Right renal pelvis (tissue), 4 donors: ENCODE data around the gene SCD5. TPM values are rescaled to one million over a fixed set of nuclear protein-coding genes. Genes with fewer than 3 reads are reported as not detected.

Experiments
- DNase-seq, 4 donors: peaks; one replicate each; pipeline ENCODE4 v3.0.0-alpha.2; 2013; ENCODE audit warnings: low read depth in 4 of 4, low spot score in 3 of 4, missing footprints in 1 of 4
- polyA plus RNA-seq, 4 donors: library from polyadenylated mRNA; unstranded; fragments of 120-200 nt; gene quantifications; one replicate each; pipeline ENCODE4 v1.2.1, GENCODE V29; 2013; ENCODE audit not compliant: insufficient read length in 4 of 4

Gene SCD5
- polyA plus RNA-seq, 4 donors: 34.5 to 58.7 (median 45.7) TPM

DNA sequence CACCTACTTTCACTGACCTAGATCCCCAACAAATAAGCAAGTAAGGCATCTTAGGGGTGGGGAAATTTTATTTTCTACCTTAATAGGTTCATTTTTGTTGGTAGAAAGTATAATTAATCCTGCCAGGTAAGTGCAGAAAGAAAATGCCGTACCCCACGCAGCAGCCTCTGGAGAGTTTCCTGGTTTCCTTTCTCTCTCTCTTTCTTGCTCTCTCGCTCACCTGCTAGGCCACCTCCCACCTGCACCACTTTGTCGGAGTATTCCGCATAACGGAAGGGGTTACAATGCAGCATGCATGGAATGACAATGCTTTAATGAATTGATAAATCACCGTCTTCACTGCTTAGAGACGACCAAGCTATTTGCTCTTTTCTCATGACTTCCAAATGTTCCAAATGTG, 101.0 kb downstream of the SCD5 start:
- DNase-seq: no peak

DNA sequence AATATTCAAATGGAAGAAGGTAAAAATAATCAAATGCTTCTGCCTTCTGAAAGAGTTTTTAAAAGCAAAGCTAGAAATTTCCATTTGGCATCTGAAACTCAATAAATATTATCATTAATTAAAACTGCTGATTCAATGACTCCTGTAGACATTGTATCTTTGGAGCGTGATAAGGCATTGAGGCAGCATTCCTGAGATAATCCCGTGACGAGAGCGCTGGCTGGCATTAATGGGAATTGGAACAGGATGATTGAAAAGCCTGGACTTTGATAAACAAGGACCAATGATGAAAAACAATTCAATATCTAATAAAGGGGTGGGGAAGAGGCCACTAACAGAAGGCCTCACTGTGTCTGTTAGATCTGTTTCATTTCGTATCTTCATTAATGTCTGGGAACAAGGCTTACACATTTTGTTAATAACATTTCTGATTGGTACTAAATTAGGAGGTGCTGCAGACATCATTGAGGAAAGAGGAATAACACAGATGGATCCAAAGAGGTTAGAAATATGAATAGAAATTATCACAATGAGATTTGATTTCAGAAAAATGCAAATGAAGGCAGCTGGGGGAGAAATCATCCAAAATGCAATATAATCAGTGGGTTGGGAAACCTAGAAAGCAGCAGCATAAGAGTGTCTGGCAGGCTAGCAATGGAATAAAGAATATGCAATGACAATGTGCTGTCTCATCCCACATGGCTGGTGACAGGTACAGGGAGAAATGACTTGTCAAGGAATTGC, 102.3 kb downstream of the SCD5 start:
- DNase-seq: no peak

DNA sequence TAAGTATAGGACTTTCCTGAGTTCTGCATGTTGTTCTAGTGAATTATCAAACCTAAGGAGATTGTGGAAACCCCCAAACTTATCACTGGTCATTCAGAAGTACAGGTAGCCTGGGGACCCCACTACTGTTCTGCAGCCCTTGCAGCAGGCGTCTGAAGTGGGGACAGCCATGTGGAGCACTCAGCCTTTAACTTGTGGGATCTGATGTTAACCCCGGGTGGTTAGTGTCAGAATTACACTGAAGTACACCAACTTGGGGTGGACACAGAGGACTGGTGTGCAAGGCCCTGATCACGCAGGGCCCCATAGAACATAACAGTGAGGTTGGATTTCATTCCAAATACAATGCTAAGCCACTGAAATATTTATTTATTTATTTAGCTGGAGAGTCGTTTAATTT, 103.7 kb downstream of the SCD5 start:
- DNase-seq: no peak

DNA sequence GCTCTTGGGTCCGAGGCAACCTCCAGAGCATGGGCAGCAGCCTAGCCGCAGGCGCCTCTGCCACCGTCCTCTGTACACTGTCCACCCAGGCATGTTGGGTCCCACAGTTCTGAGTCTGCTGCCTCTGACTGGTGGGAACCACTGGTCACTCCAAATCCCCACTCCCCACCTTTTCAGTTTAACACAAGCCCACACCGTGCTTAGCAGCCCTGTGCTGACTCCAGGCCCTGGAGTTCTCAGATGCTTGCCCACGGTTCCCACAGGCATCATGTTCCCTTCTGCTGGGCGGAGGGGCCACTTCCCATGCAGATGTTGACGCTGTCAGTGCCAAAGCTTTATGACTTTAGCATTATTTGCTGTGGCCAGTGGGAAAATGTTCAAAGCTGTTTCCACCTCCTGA, 104.5 kb downstream of the SCD5 start:
- DNase-seq: no peak

DNA sequence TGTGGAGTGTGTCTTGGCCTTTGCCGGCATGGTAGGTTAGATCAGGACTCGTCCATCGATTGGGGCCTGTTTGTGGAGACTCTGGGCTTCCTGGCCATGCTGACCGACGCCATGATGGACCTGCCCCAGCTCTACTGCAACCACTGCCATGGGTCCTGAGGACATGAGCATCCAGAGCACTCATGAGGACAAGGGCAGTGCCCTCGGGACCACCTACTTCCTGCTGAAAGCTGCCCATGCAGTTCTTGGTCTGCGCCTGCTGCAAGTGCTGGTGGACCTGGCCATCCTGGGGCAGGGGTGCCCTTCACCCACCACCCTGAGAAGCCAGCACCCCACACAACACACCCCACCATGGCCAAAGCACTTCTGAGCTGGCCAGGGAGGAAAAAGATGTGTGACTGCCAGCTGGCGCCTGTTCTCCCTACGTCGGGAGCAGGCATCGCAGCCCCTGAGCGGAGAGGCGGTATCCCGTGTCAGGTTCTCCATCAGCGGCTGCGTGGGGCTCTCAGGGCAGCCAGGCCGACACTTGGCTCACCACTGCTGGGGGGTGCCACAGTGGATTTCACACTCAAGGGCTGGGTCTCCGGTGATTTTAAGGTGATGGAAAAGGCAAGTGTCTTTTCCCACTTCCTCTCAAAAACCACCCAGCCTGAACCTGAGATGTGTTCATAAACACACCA, 106.4 kb downstream of the SCD5 start:
- DNase-seq: no peak

DNA sequence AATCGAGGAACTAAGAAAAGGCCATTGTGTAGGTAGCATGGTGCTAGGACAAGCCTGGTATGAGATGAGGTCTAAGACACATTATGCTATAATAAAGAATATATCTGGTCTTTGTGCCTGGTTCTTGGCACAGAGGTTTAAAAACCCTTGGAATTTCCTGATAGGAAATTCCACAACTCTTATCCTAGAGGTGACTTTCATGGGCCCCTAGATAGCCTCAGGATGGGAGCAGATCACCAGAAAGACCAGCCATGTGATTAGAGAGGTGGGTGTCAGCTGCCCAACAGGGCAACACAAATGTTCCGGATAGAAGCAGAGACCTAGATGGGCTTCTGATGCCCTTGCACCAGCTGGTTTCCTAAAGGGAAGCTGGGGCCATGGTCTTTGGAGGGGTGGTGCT, 107.2 kb downstream of the SCD5 start:
- DNase-seq: no peak

DNA sequence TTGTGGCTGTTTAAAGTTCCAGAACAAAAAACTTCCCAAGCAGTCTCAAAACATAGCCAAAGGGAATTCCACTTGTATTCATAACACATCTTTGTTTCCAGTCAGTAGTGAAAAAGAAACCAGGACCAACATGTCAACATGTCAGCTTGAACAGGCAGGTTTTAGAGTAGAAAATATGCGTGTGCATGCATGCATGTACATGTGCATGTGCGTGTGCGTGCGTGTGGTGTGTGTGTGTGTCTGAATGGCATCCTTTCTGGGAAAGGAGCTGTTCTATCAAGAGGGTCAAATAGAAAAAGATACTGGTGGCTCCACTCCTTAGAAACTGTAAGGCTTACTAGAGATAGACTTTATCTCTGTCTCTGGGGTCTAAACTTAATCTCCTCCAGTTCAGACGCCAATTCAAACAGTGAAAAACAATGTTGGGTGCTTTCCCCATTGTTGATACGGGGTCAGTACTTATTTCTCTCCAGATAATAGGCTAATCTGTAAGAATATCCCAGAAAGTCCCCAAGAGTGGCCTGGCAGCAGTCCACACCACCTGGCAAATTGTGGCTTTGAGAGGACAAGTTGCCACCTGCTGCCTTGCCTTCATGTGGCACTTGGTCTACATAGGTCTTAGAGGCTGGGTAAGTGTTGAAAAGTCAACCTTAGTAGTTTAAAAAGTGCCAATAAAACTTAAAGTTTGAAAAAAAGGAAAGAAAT, 110.4 kb downstream of the SCD5 start:
- no peak for DNase-seq

DNA sequence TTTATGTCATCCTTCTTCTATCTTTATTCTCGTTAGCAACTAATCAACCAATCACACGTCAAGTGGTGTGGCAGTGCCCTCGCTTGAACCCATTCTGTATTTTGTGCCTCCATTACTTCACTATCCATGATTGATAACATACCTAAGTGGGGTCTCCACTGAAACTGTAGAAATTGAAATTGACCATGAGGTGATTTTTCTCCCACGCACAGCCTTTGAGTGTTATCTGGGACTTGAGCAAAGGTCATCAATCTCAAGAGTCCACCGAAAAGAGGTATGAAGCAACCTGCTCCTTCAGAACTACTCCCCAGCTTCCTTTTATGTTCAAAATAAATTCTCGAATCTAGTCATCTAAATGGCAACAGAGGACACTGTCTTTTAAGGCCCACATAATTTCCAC, 111.1 kb downstream of the SCD5 start:
- DNase-seq: no peak

DNA sequence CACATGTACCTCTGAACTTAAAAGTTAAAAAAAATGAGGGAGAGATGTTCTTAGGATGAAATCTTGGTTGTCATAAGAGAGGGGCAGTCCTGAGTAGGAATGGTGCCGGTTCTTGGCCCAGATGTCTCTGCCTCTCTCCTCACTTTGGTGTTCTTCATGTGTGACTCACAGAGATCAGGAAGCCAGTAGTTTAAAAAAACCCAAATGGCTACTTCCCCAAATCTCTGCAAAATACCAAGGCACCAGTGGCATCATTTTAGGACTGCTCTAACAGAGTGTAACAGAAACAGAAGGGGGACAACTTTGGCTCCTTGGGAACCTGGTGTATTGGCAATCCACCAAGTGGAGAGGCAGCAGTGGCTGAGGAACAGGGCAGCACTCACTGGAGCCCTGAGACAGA, 116.8 kb downstream of the SCD5 start:
- no peak for DNase-seq

DNA sequence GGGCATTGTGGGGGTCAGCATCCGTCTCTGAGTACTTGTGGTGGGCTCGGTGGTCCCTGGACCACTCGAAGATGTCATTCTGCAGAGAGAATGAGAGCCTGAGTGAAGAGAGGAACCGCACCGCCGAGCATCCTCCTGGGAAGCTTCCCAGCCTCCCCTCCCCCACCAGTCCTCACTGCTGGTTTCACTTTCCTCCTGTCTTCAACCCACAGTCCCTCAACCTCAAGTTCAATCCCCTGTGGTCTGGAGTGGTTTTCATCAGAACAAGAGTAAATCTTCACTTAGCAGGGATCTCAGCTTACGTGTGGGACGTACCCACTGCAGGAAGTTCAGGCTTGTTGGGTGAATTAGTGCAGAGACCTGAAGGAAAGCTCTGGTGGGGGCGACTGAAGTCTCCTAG, 117.8 kb downstream of the SCD5 start:
- no peak for DNase-seq

DNA sequence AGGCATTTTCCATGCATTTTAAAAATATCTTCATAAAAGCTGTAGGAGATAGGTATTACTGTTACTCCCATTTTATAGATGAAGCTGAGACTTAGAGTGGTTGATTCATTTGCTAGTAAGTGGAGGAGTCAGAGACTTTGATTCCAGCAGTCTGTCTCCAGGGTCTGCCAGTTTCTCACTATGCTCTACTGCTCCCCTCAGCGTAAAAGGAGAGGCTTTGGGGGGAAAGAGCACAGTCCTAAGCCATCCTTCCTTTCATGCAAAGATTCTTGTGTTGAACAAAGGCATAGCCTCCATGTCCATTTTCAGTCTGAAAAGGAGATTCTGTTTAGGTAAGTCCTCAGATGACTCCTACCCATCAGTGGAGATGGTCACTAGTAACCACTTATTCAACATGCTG, 119.1 kb downstream of the SCD5 start:
- DNase-seq: no peak

DNA sequence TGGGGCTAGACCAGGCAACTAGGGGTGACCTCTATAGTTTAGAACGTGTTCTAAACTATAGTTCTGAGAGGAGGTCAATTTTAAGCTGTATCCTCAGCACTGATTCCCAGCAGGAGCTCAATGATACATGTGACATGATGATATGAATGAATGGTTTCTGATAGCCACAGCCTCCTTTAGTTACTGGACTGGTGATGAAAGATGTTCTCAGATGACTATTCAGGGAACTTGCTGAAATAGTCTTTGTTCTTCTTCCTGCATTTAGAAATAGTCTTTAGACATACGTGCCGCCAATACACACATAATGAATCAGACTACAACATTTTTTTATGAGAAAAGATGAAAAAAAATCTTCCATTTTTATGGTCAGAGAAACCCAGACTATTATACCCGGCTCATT, 120.5 kb downstream of the SCD5 start:
- no peak for DNase-seq

DNA sequence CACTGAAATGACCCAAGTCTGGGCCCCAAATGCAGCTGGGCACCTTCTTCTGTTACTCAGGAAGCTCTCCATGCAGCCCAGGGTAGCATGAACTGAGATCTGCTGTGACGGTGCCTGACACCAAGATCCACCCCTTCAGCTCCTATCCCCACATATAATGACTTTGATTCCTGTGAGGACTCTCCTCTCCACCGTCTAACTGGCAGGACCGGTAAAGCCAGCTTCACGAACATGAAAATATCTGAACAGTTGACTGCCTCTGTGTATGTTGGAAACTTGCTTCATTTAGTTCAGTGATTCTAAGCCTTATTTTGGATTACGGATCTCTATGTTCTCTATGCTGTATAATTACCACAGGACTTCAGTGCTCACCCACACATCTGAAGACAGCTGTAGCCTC, 121.3 kb downstream of the SCD5 start:
- DNase-seq: no peak

DNA sequence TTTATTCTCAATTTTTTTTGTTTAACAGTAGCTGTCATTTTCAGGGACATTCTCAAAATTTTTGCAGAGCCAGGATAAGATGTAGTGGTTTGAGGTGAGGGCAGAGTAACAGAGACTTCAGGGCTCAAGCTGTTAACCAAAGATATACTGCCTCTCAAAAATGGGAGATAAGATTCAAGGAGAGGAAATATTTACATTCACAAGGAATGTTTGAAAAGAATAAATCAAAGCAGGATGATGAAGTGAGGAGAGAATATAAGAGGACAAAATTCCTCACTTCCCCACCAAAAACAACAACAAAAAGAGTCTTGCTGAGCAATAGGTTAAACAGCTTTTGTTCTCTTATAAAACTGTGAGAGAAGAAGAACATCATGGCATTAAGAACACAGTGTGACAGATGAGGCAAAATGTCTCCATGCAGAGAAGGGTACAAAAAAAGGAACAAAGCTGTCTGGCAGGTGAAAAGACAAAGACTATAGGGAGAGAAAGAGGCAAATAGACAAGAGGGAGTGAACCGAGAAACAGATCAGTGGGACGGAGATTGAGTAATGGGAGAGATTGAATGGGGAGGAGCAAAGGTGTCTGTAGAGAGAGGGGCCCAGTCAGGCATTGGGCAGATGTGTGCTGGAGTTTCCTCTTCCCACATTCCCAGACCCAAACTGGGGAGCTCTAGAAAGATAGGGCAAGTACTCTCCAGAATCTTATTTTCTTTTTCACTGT, 130.7 kb downstream of the SCD5 start:
- no peak for DNase-seq

DNA sequence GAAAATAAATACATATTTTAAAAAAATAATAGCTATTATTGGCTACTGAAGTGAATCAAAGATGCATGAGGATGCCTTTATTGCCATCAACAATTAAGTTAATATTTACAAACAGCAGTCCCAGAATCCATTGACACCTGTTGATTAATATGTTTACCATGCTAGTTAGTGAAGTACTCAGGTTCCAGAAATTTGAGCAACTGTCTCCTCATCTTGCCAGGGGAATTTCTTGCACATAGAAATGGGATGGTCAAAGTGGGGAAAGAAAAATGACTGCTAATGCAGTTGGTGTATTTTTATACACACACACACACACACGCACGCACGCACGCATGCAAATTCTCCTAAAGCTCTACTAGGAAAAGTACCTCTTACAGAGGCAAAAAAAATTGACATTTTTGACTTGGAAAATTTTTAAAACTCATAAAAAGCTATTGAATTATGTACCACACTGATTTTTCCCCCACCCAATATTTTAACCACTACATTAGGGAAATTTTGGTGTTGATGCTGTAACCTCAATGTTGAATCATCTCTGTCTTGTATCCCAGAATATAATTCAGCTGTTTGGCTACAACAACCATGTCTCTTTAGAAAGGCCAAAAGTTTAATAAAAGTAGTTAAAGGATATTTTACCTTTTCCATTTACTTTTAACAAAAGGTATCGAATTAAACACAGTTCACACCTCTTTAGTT, 131.5 kb downstream of the SCD5 start:
- DNase-seq: no peak

DNA sequence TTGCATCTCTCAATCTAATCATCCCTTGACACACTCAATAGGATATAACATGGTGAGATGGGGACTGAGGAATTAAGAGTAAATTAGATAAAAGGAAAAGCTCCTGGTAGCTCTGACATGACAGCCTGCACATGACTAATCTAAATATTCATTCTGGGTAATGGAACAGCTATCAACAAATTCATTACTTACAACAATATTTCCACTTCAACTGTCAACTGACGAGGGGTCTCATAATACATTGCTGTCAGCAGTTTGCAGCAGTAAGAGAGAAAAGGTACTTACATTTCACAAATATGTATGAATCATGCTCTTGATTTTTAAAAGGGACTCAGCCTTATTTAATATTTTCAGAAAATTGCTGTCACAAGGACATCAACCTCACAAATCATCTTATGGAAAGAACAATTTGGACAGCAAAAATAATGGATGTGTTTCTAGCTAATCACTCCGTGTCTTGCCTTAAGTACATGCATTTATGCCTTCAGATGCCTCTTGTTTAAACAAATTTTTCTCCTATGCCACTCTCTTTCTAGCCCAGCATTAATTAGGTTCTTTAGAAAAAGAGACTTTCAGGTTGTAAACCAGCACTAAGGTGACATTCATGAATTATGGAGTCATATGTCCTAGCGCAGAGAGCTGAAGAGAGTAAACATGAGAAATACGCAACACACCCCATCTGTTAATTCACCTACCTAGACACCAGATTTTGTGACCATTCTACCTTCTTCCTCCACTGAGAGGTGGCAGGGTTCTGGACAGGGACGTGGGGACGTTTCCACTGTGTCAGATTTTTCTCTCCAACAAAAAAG, 137.2 kb downstream of the SCD5 start:
- DNase-seq: no peak

DNA sequence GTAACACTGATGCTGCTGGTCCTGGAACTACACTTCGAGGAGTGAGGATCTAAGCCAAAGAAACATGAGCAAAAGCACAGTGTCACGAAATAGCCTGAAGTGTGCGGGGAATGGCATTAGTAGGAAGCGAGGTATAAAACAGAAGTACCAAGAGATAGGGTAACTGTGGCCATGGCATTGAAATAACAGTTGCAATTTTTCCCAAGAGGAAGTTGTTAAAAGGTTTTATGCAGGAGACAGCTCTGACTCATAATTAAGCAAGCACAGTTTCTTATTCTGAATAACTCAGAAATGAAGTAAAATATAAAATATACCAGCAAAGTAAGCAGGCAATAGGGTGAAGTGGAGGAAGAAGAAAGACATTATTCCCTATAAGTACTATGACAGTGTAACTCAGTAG, 146.5 kb downstream of the SCD5 start:
- no peak for DNase-seq

DNA sequence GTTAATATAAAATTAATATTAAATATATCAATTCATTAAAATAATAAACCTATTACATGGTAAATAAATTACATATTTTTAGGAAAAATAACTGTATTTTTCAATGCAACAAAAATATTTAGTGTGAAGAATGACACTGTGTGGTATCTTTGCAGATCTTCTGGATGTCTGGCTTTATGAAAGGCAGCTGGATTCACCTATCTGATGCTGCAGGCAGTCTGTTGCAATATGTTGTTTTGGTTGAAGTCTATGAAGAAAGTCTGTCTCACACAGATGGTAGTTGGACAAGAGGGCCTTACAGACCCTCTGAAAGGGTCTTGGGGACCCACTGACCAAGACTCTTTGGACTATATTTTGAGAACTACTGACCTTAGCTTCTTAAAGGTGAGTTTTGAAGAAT, 147.7 kb downstream of the SCD5 start:
- DNase-seq: no peak

DNA sequence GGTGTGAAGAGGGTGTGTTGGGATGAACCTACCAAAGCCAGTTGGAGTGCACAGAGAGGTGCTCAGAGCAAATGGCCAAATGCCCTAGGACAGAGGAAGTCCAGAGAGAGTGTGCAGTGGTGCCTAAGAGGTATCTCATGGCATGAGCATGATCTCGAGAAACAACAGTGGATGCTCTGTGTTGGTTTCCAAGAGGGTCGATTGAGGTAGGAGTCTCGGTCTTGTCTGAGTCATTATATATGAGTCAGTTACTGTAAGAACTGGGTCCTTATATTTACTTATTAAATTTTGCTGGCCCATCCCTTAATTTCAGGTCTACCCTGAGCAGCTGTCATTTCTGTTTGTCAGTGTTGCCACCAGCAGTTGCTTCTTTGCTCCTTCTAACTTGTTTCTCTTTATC, 150.2 kb downstream of the SCD5 start:
- DNase-seq: no peak
